ENCODE measurements around the gene LILRB4.
"Not testable (repeated sequence)": the region's sequence is repeated elsewhere in the genome, so short reads cannot be mapped to it uniquely, and the experiment has no call there.

Gene LILRB4

DNA sequence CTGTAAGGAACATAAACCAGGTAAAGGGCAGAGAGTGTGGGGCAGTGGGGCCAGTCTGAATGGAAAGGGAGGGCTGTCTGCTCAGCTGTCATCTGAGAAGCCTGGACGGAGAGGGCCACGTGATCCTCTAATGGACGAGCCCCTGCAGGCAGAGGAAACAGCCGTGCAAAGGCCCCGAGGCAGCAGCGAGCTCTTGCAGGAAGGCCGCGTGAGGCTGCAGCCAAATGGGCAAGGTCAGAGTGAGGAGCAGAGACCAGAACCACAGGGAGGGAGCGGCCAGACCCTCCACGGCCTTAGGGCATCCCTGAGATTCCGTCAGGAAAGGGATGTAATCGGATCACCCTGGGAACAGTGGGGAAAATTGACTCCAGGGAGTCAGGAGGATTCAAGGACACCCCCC is 4.4 kb downstream of the LILRB4 start:
- Mint-ChIP-seq H3K27me3 (peaks cover 12% of the 10 kb centered on the region), H3K4me3 (no peak overlapping the region), H3K27ac (no peak overlapping the region), H3K4me1 (ENCODE audit: low read depth) (peaks cover 2% of the 10 kb centered on the region), H3K36me3 (ENCODE audit: low read depth) (no peaks in the 10 kb centered on the region), H3K9me3 (peaks cover 6% of the 10 kb centered on the region)

DNA sequence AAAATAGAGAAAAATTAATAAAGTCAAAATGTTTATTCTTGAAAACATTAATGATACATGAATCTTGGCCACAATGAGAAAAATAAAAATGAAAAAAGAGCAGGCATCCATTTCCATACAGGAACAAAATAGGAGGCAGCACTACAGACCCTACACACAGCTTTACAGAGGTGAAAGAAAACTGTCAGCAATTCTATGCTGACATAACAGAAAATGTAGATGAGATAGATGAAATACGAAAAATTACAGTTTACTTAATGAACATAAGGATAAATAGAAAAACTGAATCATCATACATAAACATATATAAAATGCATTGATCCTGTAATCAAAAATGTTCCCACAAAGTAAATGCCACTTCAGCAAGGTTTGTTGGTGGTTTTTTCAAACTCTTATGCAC is 5.6 kb downstream of the LILRB4 start:
- H3K4me1 Mint-ChIP-seq (ENCODE audit: low read depth) = no peaks in the 10 kb centered on the region
- peaks cover 14% of the 10 kb centered on the region for H3K27me3 Mint-ChIP-seq
- H3K27ac Mint-ChIP-seq = no peak overlapping the region
- no peak overlapping the region for H3K4me3 Mint-ChIP-seq
- H3K36me3 Mint-ChIP-seq (ENCODE audit: low read depth) = no peaks in the 10 kb centered on the region
- H3K9me3 Mint-ChIP-seq = peaks cover 6% of the 10 kb centered on the region

DNA sequence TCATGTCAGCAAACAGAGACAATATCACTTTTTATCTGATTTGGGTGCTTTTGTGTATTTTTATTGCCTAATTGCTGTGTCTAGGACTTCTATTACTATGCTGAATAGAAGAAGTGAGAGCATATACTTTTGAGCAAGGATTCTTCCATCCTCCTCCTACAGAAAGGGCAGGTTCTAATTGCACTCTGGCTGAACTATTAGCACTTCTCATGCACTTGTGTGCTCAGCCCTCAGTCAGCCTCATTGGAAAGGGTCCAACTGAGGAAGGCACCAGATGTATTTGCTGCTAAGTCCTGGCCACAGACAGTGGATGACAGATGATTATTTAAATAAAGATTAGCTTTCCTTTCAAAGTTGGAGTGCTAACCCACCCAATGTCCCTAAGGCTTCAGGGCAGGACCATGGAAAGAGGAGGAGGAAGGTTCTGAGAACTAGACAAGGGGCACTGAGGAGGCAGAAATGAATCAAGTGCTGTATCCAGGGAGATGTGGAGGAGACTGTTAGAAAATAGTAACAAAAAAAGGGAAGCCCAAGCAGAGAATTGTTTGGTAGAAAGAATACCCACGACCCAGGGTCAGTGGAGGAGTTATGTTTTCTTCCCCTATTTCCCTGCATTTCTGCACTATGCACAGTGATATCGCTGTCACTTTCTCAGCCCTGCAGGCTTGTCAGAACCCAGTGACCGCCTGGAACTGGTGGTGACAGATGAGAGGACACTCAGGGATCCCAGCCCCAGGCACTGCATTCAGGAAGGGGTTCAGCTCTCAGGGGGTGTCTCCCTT is 8.0 kb downstream of the LILRB4 start:
- H3K27ac Mint-ChIP-seq = no peak overlapping the region
- H3K9me3 Mint-ChIP-seq = peaks cover 6% of the 10 kb centered on the region
- no peak overlapping the region for H3K4me3 Mint-ChIP-seq
- peaks cover 14% of the 10 kb centered on the region for H3K27me3 Mint-ChIP-seq
- H3K36me3 Mint-ChIP-seq (ENCODE audit: low read depth) = no peaks in the 10 kb centered on the region
- H3K4me1 Mint-ChIP-seq (ENCODE audit: low read depth) = no peaks in the 10 kb centered on the region

DNA sequence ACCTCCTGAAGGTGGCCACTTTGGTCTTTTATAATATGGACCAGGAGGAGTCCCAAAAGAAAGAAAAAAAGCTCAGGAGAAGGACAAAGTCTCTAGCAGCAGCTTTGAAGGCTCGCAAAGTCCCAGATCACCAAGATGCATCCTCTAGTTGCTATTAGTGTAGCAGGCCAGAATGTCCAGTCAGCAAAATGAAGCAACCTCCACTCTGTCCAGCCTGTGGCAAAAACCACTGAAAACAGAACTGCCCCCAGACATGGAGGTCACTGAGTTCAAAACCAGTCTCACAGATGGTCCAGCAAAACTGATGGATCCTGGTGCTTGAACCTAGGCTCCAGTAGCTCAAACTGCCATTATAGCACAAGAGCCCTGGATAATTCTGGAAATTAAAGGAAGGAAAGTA is 10.4 kb downstream of the LILRB4 start:
- H3K4me1 Mint-ChIP-seq (ENCODE audit: low read depth) = no peaks in the 10 kb centered on the region
- peaks cover 2% of the 10 kb centered on the region for H3K9me3 Mint-ChIP-seq
- no peak overlapping the region for H3K27ac Mint-ChIP-seq
- no peaks in the 10 kb centered on the region for H3K36me3 Mint-ChIP-seq (ENCODE audit: low read depth)
- H3K4me3 Mint-ChIP-seq = no peak overlapping the region
- H3K27me3 Mint-ChIP-seq = peaks cover 26% of the 10 kb centered on the region

DNA sequence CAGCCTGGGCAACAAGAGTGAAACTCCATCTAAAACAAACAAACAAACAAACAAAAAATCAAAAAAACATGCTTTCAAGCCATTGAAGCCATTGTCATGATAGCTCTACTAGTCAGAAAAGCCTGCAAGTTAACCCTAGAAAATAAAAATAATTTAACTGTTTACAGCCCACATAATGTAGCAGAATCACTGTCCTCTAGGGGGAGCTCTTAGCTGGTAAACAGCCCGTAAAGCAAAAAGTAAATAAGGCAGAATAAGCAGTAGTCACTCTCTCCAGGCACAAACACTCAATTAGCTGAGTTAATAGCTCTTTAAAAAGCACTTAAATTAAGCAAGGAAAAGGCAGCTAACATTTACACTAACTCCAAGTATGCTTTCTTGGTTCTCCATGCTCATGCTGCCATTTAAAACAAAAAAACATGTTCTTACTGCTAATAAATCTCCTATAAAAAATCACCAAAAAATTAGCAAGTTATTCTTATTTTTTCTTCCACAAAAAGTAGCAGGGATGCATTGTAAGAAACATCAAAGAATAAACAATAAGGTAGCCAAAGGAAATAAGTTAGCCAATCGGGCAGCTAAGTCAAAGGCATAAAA is 11.3 kb downstream of the LILRB4 start:
- Mint-ChIP-seq H3K4me3 (no peak overlapping the region), H3K36me3 (ENCODE audit: low read depth) (no peaks in the 10 kb centered on the region), H3K9me3 (no peaks in the 10 kb centered on the region), H3K4me1 (ENCODE audit: low read depth) (no peaks in the 10 kb centered on the region), H3K27me3 (peaks cover 26% of the 10 kb centered on the region), H3K27ac (no peak overlapping the region)

DNA sequence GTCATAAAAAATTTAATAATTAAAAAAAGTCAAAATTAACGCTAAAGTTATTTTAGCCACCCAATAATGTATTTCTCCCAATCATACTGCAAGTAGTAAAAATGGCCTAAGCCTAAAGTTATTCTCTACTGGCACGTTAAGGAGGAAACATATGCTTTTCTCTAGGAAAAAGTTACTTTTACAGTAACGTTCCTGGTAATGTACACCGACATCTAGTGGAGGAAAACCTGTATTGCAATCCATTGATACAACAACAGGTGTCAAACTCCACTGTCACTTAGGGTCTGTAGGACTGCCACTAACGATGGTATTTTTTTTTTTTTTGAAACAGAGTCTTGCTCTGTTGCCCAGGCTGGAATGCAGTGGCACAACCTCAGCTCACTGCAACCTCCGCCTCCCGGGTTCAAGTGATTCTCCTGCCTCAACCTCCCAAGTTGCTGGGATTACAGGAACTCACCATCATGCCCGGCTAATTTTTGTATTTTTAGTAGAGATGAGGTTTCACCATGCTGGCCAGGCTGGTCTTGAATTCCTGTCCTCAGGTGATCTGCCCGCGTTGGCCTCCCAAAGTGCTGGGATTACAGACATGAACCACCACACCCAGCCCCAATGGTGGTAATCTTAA is 13.5 kb downstream of the LILRB4 start:
- H3K4me3 Mint-ChIP-seq; H3K4me1 Mint-ChIP-seq (ENCODE audit: low read depth); H3K36me3 Mint-ChIP-seq (ENCODE audit: low read depth); H3K9me3 Mint-ChIP-seq; H3K27ac Mint-ChIP-seq: not testable (repeated sequence)
- H3K27me3 Mint-ChIP-seq = peaks cover 19% of the 10 kb centered on the region

DNA sequence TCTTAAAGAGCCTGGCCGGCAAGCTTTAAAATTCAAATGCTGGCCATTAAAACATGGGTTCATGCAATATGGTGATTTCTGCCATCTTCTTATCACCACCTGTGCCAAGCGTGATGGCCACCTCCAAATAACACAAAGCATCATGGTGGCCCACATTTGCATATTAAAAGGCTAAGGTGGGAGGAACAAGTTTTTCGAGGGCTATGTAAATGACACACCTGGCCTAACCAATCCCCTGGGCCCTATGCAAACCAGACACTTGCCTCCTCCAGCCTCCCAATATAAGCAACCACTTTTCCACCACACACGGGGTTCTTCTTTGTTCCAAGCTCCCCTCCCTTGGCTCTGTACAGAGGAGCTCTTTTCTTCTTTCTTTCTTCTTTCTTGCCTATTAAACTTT is 14.4 kb downstream of the LILRB4 start:
- H3K36me3 Mint-ChIP-seq (ENCODE audit: low read depth) = no peaks in the 10 kb centered on the region
- H3K4me3 Mint-ChIP-seq = no peak overlapping the region
- no peaks in the 10 kb centered on the region for H3K4me1 Mint-ChIP-seq (ENCODE audit: low read depth)
- H3K27me3 Mint-ChIP-seq = peaks cover 19% of the 10 kb centered on the region
- H3K9me3 Mint-ChIP-seq = no peaks in the 10 kb centered on the region
- H3K27ac Mint-ChIP-seq = no peak overlapping the region

DNA sequence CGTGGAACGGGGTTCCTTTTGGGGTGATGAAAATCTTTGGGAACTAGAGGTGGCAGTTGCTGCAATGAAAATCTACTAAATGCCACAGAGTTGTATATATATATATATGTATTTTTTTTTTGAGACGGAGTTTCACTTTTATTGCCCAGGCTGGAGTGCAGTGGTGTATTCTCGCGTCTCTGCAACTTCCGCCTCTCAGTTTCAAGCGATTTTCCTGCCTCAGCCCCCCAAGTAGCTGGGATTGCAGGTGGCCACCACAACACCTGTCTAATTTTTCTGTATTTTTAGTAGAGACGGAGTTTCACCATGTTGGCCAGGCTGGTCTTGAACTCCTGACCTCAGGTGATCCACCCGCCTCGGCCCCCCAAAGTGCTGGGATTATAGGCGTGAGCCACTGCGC is 18.8 kb downstream of the LILRB4 start:
- peaks cover 25% of the 10 kb centered on the region for H3K27me3 Mint-ChIP-seq
- H3K27ac Mint-ChIP-seq; H3K4me3 Mint-ChIP-seq; H3K4me1 Mint-ChIP-seq (ENCODE audit: low read depth); H3K36me3 Mint-ChIP-seq (ENCODE audit: low read depth); H3K9me3 Mint-ChIP-seq: not testable (repeated sequence)

DNA sequence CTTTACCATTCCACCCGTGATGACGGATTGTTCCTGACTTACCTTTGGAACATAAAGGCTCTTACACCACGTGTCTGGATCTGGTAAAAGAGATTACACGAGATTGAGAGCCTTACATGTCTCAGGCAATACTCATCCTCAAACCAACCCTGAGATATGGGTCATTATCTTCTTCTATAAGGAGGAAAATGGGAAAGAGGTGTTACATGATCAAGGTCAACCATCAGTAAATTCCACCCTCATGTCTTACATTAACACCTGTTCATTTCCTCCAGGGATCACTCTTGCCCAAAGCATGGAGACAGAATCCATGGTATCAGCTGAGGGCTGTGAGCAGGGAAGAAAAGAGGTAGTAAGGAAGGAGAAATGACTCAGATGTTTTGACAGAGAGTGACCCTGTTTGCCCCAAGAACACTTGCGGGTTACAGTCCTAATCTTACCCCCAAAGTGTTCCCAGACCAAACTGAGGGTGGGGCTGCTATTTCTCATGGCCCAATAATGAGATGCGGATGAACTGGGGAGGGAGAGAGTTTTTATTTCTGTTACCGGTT is 19.6 kb downstream of the LILRB4 start:
- H3K36me3 Mint-ChIP-seq (ENCODE audit: low read depth) = no peaks in the 10 kb centered on the region
- no peak overlapping the region for H3K4me3 Mint-ChIP-seq
- no peaks in the 10 kb centered on the region for H3K9me3 Mint-ChIP-seq
- no peaks in the 10 kb centered on the region for H3K4me1 Mint-ChIP-seq (ENCODE audit: low read depth)
- no peak overlapping the region for H3K27ac Mint-ChIP-seq
- H3K27me3 Mint-ChIP-seq = peaks cover 20% of the 10 kb centered on the region

DNA sequence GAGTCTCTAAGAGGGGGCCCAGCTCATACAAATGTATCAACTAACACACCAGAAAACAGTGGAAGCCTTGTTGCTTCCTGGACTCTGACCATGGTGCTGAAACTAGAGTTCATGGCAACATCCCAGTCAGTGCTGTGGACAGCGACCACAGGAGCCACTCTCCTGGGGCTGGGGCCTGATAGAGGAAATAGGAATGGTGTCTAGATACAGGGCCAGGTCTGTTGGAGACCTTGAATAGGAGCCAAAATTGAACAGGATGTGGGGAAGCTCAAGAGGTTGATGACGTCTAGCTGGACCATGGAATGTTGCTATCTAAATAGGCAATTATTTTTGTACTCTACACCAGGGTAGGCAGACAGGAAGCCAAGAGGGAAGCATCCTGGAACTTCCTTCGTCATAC is 21.7 kb downstream of the LILRB4 start:
- no peak overlapping the region for H3K27ac Mint-ChIP-seq
- no peaks in the 10 kb centered on the region for H3K36me3 Mint-ChIP-seq (ENCODE audit: low read depth)
- H3K4me3 Mint-ChIP-seq = no peak overlapping the region
- no peaks in the 10 kb centered on the region for H3K4me1 Mint-ChIP-seq (ENCODE audit: low read depth)
- no peaks in the 10 kb centered on the region for H3K9me3 Mint-ChIP-seq
- H3K27me3 Mint-ChIP-seq = peaks cover 23% of the 10 kb centered on the region

DNA sequence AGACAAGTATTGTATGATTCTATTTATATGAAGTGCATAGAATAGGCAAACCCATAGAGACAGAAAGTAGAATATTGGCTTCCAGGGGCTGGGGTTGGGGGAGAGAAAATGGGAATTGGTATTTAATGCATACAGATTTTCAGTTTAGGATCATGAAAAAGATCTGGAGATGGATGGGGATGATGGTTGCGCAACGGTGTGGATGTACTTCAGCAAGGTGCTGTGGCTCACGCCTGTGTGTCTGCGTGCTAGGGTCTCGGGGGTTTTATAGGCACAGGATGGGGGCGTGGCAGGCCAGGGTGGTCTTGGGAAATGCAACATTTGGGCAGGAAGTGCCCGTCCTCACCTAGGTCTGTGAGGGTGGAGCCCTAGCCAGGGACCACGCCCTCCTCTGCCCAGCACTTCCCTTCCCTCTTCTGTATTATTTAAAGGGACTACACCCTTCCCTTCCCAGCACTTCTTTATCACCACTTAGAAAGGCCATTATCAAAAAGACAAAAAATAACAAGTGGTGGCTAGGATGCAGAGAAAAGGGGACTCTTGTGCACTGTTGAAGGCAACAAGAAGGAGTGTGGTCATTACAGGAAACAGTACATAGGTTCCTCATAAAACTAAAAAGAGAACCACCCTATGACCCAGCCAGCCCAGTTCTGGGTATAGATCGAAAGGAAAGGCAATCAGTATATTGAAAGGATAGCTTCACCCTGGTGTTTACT is 29.0 kb downstream of the LILRB4 start:
- H3K9me3 Mint-ChIP-seq = no peaks in the 10 kb centered on the region
- H3K27me3 Mint-ChIP-seq = peaks cover 38% of the 10 kb centered on the region
- no peak overlapping the region for H3K27ac Mint-ChIP-seq

DNA sequence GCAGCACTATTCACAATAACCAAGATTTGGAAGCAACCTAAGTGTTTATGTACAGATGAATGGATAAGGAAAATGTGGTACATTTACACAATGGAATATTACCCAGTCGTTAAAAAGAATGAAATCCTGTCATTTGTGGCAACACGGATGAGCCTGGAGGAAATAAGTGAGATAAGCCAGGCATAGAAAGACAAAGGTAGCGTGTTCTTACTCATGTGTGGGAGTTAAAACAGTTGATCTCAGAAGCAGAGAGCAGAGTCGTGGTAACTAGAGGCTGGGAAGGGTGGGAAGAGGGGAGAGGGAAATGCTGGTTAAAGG is 29.5 kb downstream of the LILRB4 start:
- Mint-ChIP-seq H3K4me3 (no peak overlapping the region), H3K27ac (no peak overlapping the region), H3K27me3 (peaks cover 38% of the 10 kb centered on the region), H3K9me3 (no peaks in the 10 kb centered on the region), H3K36me3 (ENCODE audit: low read depth) (no peaks in the 10 kb centered on the region), H3K4me1 (ENCODE audit: low read depth) (no peaks in the 10 kb centered on the region)

More for the DNA sequence above, 29.0 kb downstream of the LILRB4 start:
- H3K4me3 Mint-ChIP-seq = no peak overlapping the region
- no peaks in the 10 kb centered on the region for H3K36me3 Mint-ChIP-seq (ENCODE audit: low read depth)
- no peaks in the 10 kb centered on the region for H3K4me1 Mint-ChIP-seq (ENCODE audit: low read depth)

DNA sequence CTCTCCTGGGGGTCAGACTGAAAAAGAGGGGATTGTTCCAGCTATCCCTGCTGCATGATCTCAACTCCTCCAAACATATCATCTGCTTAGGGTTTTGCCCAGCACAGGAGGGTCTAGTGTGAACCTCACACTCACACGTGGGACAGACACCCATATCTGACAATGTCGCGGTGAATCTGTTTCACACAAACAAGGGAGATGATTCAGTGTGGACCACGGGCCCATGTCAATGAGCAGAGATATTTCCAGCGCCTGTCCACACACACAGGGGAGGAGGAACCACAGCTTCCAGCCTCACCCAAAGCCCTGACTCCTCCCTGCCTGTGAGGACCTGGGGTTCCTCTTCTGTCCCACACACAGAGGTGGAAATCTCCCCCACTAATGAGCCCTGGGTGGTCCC is 31.9 kb downstream of the LILRB4 start:
- Mint-ChIP-seq H3K9me3 (no peaks in the 10 kb centered on the region), H3K4me1 (ENCODE audit: low read depth) (no peaks in the 10 kb centered on the region), H3K27ac (no peak overlapping the region), H3K27me3 (peaks cover 40% of the 10 kb centered on the region), H3K36me3 (ENCODE audit: low read depth) (no peaks in the 10 kb centered on the region), H3K4me3 (no peak overlapping the region)

DNA sequence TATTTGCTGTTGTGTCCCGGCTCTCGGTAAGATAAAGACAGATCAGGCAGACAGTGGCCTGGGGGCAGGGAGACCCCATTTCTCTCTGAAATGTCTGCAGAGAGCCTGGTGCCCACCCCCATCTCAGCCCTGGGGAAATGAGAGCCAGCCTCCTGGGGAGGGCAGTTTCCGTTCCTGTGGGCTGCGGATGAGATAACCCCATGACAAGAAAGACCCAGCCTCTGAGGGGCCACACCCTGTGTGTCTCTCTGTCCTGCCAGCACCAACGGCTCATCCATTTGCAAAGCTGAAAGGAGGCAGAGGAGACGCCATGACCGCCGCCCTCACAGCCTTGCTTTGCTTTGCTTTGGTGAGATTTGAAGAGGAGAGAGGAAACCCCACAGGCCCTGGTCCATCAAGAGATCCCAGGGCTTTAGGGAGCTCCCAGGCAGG is 33.3 kb downstream of the LILRB4 start:
- no peak overlapping the region for H3K27ac Mint-ChIP-seq
- H3K36me3 Mint-ChIP-seq (ENCODE audit: low read depth) = no peaks in the 10 kb centered on the region
- H3K4me1 Mint-ChIP-seq (ENCODE audit: low read depth) = no peaks in the 10 kb centered on the region
- peaks cover 45% of the 10 kb centered on the region for H3K27me3 Mint-ChIP-seq
- H3K4me3 Mint-ChIP-seq = no peak overlapping the region
- no peaks in the 10 kb centered on the region for H3K9me3 Mint-ChIP-seq

DNA sequence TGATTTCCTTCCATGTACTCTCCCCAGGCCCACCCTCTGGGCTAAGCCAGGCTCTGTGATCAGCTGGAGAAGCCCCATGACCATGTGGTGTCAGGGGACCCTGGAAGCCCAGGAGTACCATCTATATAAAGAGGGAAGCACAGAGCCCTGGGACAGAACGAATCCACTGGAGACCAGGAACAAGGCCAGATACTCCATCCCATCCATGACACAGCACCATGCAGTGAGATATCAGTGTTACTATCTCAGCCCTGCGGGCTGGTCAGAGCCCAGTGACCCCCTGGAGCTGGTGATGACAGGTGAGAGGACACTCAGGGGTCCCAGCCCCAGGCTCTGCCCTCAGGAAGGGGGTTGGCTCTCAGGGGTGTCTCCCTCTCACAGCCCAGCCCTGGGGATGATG is 34.0 kb downstream of the LILRB4 start:
- H3K36me3 Mint-ChIP-seq (ENCODE audit: low read depth) = no peaks in the 10 kb centered on the region
- peaks cover 45% of the 10 kb centered on the region for H3K27me3 Mint-ChIP-seq
- no peak overlapping the region for H3K4me3 Mint-ChIP-seq
- H3K9me3 Mint-ChIP-seq = no peaks in the 10 kb centered on the region
- H3K4me1 Mint-ChIP-seq (ENCODE audit: low read depth) = no peaks in the 10 kb centered on the region
- no peak overlapping the region for H3K27ac Mint-ChIP-seq

All from stimulated activated naive CD8-positive, alpha-beta T cell treated with anti-CD3 and anti-CD28 coated beads, Interleukin-15, Interleukin-2, amounts not matched to agents 100 ng/mL and 50 ng/mL, for 24 hours (primary cell).